ENCODE data around the gene RFTN1. TPM values are rescaled to one million over a fixed set of nuclear protein-coding genes. Genes with fewer than 3 reads are reported as not detected.

Gene RFTN1
- total and polyA plus RNA-seq, 9 of the 15 experiments (the other 6 are each of a cell fraction or from before 2014, with no cell fraction given), result 0.08 to 0.51 (median 0.11) TPM; not detected in 6

GRCh38 chr3:16470590-16470989, 42.9 kb downstream of the RFTN1 start:
- WGBS (ENCODE audit: insufficient coverage, low coverage, missing lambda C conversion rate), result 0% methylated on average over 1 of the region's 1 CpG
- Histone ChIP-seq H3K4me2 (ENCODE audit: insufficient read depth, low read length) (no peak overlapping the region), H2AFZ (ENCODE audit: low read depth, low read length) (no peak overlapping the region), H3K79me2 (ENCODE audit: control insufficient read depth, insufficient read depth, low read length) (no peaks in the 10 kb centered on the region), H3K9me3 (replicated peaks; ENCODE audit: control insufficient read depth, insufficient read depth, low read depth, low read length) (no peaks in the 10 kb centered on the region), H3K9me1 (ENCODE audit: control insufficient read depth, insufficient read depth, low read length) (no peaks in the 10 kb centered on the region), H3K27me3 (ENCODE audit: control insufficient read depth in 2 of 2, insufficient read depth in 2 of 2, low read length in 2 of 2) (peaks cover 8 to 24% of the 10 kb centered on the region in 2 experiments), H3K36me3 (ENCODE audit: control insufficient read depth, insufficient read depth, low read length) (no peaks in the 10 kb centered on the region), H3K4me1 (replicated peaks in 1 of 2; ENCODE audit: control insufficient read depth in 2 of 2, insufficient read depth in 2 of 2, low read length in 2 of 2) (peaks cover 0 to 3% of the 10 kb centered on the region in 2 experiments; a peak in 2 of 5 replicates), H3K27ac (ENCODE audit: extremely low read depth, low read depth, low read length) (no peak overlapping the region), H3K4me3 (no peak overlapping the region), H3K9ac (ENCODE audit: insufficient read depth in 1 of 2, low read depth in 2 of 2, low read length in 2 of 2) (no peak overlapping the region), H4K20me1 (replicated peaks; ENCODE audit: control insufficient read depth, insufficient read depth, low read length) (no peaks in the 10 kb centered on the region)
- intact Hi-C loops (cut with micrococcal nuclease) (no loop called here), in situ Hi-C loops (cut with MboI) (no loop called here)
- FAIRE-seq (no peak), ATAC-seq (no peak), DNase-seq (ENCODE audit: extremely low read depth in 1 of 4, low spot score in 3 of 4) (no peak)
- CTCF ChIA-PET (ENCODE audit: low intra/inter-chr PET ratio), result interaction anchor here (0.6 kb wide), 1 partner anchor 280 kb away, joined by 3 read pairs; no protein-coding TSS in a partner anchor
- POLR2A ChIA-PET, result no interaction called here
- no TSS peak for BruUV-seq (replicated peaks)
- no peak for TF ChIP-seq POLR3G (IDR thresholded peaks at IDR 0.05; ENCODE audit: extremely low read depth, insufficient read length, insufficient replicate concordance)
- TF ChIP-seq ZSCAN29 (IDR thresholded peaks at IDR 0.05), result no peak
- TF ChIP-seq KLF10 (CRISPR knock-in tag; IDR thresholded peaks at IDR 0.05), result no peak
- no peak for TF ChIP-seq HSF4 (CRISPR knock-in tag; IDR thresholded peaks at IDR 0.05; ENCODE audit: borderline replicate concordance)
- TF ChIP-seq KAT7 (CRISPR knock-in tag; IDR thresholded peaks at IDR 0.05; ENCODE audit: borderline replicate concordance), result no peak
- no peak for TF ChIP-seq CCAR2 (IDR thresholded peaks at IDR 0.05; ENCODE audit: low read depth, low read length)
- no peak for TF ChIP-seq ZNF76 (CRISPR knock-in tag; IDR thresholded peaks at IDR 0.05; ENCODE audit: borderline replicate concordance)
- TF ChIP-seq NONO (IDR thresholded peaks at IDR 0.05; ENCODE audit: low read depth in 2 of 2, low read length in 1 of 2), result no peak
- no peak for TF ChIP-seq TAF1 (IDR thresholded peaks at IDR 0.05; ENCODE audit: control insufficient read depth, extremely low read depth, insufficient read depth, low read length, severe bottlenecking)
- no peak for TF ChIP-seq MITF (IDR thresholded peaks at IDR 0.05)
- TF ChIP-seq NR2C2 (CRISPR knock-in tag; IDR thresholded peaks at IDR 0.05), result no peak
- TF ChIP-seq NR2C2 (tag; IDR thresholded peaks at IDR 0.05), result no peak
- TF ChIP-seq ZNF280A (IDR thresholded peaks at IDR 0.05; ENCODE audit: low read depth, partially characterized antibody), result no peak
- no peak for TF ChIP-seq ESRRA (IDR thresholded peaks at IDR 0.05; ENCODE audit: borderline replicate concordance, low read depth)
- no peak for TF ChIP-seq ID3 (CRISPR knock-in tag; IDR thresholded peaks at IDR 0.05)
- no peak for TF ChIP-seq ID3 (tag; IDR thresholded peaks at IDR 0.05)
- no peak for TF ChIP-seq HDGF (IDR thresholded peaks at IDR 0.05)
- TF ChIP-seq RFX5 (IDR thresholded peaks at IDR 0.05; ENCODE audit: low read depth, low read length), result no peak
- no peak for TF ChIP-seq E2F5 (CRISPR knock-in tag; IDR thresholded peaks at IDR 0.05)
